ENCODE results near the gene ALDH5A1. TPM values are rescaled to one million over a fixed set of nuclear protein-coding genes. Genes with fewer than 3 reads are reported as not detected.

The ALDH5A1 gene
- total and polyA plus RNA-seq, 9 donors: 4.1 to 17.0 (median 10.1) TPM

GRCh38 chr6:24536466-24536865 is 41.7 kb downstream of the ALDH5A1 start:
- TF ChIP-seq EP300 (IDR thresholded peaks at IDR 0.05): no peak
- TF ChIP-seq CTCF (IDR thresholded peaks at IDR 0.05): no peak
- Histone ChIP-seq H3K4me3 (no peak overlapping the region), H3K27me3 (no peaks in the 10 kb centered on the region), H3K4me1 (ENCODE audit: insufficient read depth) (no peaks in the 10 kb centered on the region), H3K36me3 (no peaks in the 10 kb centered on the region), H3K27ac (no peak overlapping the region), H3K9me3 (no peaks in the 10 kb centered on the region)
- 11 to 44% (median 20%) methylated on average over 4 of the region's 4 CpGs for WGBS, 3 donors
- DNase-seq: no peak
- intact Hi-C loops (cut with DNase I): no loop called here

GRCh38 chr6:24537082-24537699 is 42.4 kb downstream of the ALDH5A1 start:
- H3K9me3 ChIP-seq: no peaks in the 10 kb centered on the region
- intact Hi-C loops (cut with DNase I): no loop called here
- H3K4me3 ChIP-seq: no peak overlapping the region
- WGBS, 3 donors: 73 to 78% (median 76%) methylated on average over 8 of the region's 8 CpGs
- no peak overlapping the region for H3K27ac ChIP-seq
- no peak for DNase-seq
- no peak for TF ChIP-seq POLR2A (IDR thresholded peaks at IDR 0.05)
- TF ChIP-seq EP300 (IDR thresholded peaks at IDR 0.05): no peak
- no peak for TF ChIP-seq CTCF (IDR thresholded peaks at IDR 0.05)
- H3K4me1 ChIP-seq (ENCODE audit: insufficient read depth): no peaks in the 10 kb centered on the region
- no peaks in the 10 kb centered on the region for H3K27me3 ChIP-seq
- no peaks in the 10 kb centered on the region for H3K36me3 ChIP-seq

- Histone ChIP-seq H3K36me3 (no peaks in the 10 kb centered on the region), H3K9me3 (no peaks in the 10 kb centered on the region), H3K4me1 (ENCODE audit: insufficient read depth) (no peaks in the 10 kb centered on the region), H3K4me3 (no peak overlapping the region), H3K27me3 (no peaks in the 10 kb centered on the region), H3K27ac (no peak overlapping the region)
- DNase-seq: no peak
- no peak for TF ChIP-seq CTCF (IDR thresholded peaks at IDR 0.05)
- intact Hi-C loops (cut with DNase I): no loop called here
- WGBS, 3 donors: 93 to 97% (median 96%) methylated on average over 8 of the region's 8 CpGs
These were observed 43.1 kb downstream of the ALDH5A1 start for GRCh38 chr6:24537771-24538385.

GRCh38 chr6:24539416-24539815 is 44.6 kb downstream of the ALDH5A1 start:
- Histone ChIP-seq H3K36me3 (no peaks in the 10 kb centered on the region), H3K9me3 (no peaks in the 10 kb centered on the region), H3K4me3 (no peak overlapping the region), H3K27me3 (no peaks in the 10 kb centered on the region), H3K4me1 (ENCODE audit: insufficient read depth) (no peaks in the 10 kb centered on the region), H3K27ac (no peak overlapping the region)
- DNase-seq: no peak
- no peak for TF ChIP-seq EP300 (IDR thresholded peaks at IDR 0.05)
- intact Hi-C loops (cut with DNase I): no loop called here
- WGBS, 3 donors: 88 to 92% (median 89%) methylated on average over 8 of the region's 8 CpGs

- DNase-seq: no peak
- H3K27me3 ChIP-seq: no peaks in the 10 kb centered on the region
- no peaks in the 10 kb centered on the region for H3K4me1 ChIP-seq (ENCODE audit: insufficient read depth)
- H3K4me3 ChIP-seq: no peak overlapping the region
- intact Hi-C loops (cut with DNase I): no loop called here
- 89 to 94% (median 91%) methylated on average over 3 of the region's 3 CpGs for WGBS, 3 donors
- TF ChIP-seq CTCF (IDR thresholded peaks at IDR 0.05): no peak
- TF ChIP-seq EP300 (IDR thresholded peaks at IDR 0.05): no peak
- TF ChIP-seq POLR2A (IDR thresholded peaks at IDR 0.05): no peak
- H3K9me3 ChIP-seq: no peaks in the 10 kb centered on the region
- no peaks in the 10 kb centered on the region for H3K36me3 ChIP-seq
- no peak overlapping the region for H3K27ac ChIP-seq
These were observed 45.4 kb downstream of the ALDH5A1 start for GRCh38 chr6:24540197-24540596.

All from ovary (tissue), 9 donors.